ENCODE measurements around the gene ANKRD2.
A peak's percentile ranks its signal among the peaks of the same experiment; 100 is the strongest.
"Not testable (repeated sequence)": the region's sequence is repeated elsewhere in the genome, so short reads cannot be mapped to it uniquely, and the experiment has no call there.

Gene ANKRD2, protein sequence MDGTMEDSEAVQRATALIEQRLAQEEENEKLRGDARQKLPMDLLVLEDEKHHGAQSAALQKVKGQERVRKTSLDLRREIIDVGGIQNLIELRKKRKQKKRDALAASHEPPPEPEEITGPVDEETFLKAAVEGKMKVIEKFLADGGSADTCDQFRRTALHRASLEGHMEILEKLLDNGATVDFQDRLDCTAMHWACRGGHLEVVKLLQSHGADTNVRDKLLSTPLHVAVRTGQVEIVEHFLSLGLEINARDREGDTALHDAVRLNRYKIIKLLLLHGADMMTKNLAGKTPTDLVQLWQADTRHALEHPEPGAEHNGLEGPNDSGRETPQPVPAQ

DNA sequence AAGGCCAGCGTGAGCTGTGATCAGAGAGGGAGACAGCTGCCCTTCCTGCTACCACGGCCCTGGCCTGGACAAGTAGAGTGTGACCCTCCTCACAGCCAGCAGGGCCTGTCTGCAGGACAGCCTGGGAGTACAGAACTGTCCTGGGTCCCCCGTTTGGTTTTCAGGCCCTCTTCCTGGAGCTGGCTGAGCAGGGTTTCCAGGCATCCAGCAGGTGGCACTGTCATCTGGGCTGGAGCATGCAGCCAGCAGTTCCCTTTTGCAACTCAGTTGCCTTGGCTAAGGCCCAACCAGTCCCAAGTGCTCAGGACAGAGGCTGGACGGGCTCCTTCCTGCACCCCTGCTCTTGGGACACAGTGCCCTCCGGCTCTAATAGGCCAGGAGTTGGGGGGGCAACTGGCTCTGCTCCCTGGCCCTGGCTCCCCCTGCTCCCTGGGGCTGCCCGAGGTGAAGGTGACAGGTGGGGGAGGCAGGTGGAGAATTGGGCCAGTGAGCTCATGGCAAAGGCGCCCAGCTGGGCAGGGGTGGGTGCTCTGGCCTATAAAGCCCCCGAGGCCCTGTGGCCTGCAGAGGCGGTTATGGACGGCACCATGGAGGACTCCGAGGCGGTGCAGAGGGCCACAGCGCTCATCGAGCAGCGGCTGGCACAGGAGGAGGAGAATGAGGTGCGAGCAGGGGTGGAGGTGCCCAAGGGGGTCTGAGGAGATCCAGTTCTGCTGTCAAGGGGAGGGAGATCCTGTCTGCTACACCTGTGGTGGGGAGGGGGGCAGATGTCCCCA, at the start of gene ANKRD2:
ANKRD2 (plus strand) TSS at position 566 of the 776 bp plus-strand sequence; CDS start at position 576, 10 bp downstream.
- peak; percentile 21 for DNase-seq (ENCODE audit: low read depth)

- no peak for DNase-seq (ENCODE audit: low read depth)
These were observed 49.6 kb upstream of the ANKRD2 start for GRCh38 chr10:97522937-97523336.

DNA sequence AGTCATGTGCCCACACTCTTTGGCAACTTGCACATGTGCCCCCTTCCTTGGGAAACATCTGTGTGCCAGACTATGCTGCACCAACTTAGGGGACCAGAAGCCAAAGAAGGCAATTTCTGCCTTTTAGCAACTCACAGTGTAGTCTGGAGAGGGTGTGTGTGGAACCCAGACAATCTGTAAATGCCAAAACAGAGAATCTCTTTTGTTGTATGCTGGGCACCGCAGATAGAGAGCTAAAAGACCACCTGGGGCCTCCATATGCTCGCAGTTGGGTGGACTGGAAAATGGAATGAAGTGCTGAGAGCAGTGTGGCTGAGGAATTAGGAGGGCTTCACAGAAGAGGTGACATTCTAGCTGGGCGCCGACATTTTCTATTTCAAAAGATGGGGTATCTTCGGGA, 47.5 kb upstream of the ANKRD2 start:
- no peak for DNase-seq (ENCODE audit: low read depth)

- DNase-seq (ENCODE audit: low read depth) = no peak
These were observed 46.9 kb upstream of the ANKRD2 start for GRCh38 chr10:97525683-97526110.

- DNase-seq (ENCODE audit: low read depth) = not testable (repeated sequence)
These were observed 43.7 kb upstream of the ANKRD2 start for GRCh38 chr10:97528876-97529275.

- no peak for DNase-seq (ENCODE audit: low read depth)
These were observed 42.7 kb upstream of the ANKRD2 start for GRCh38 chr10:97529685-97530465.

- DNase-seq (ENCODE audit: low read depth) = no peak
These were observed 41.1 kb upstream of the ANKRD2 start for GRCh38 chr10:97531401-97531986.

DNA sequence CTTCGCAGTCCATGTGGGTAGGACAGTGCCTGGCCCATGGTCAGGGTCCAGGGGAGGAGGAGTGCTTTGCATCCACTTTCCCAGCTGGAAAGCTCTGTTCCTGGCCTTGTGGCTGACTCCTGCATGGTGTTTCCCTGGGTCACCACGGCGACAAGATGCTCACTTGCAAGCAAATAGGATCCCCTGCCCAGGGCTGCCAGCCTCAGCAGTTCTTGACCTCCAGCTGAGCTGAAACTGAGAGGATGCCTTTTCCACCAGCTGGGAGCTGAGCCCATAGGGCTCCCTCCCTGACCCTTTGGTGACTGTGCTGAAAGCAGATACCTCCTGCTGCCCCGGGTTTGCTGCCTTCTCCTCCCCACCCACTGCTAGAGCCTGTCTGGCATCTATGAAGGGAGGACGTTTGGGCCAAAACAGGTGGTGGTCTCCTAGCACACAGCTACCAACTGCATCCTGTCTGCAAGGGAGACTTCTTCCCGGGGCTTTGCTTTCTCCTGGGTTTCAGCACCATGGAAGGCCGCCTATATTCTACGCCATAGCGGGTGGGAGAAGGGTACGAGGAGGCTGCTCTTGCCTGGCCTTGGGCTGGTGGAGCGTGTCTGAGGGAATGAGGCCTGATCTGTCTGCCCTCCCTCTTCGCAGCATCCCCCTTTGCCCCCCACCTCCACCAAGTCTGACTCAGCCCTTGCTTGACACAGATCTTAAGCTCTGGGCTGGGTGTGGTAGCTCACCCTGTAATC, 39.5 kb upstream of the ANKRD2 start:
- DNase-seq (ENCODE audit: low read depth) = no peak

DNA sequence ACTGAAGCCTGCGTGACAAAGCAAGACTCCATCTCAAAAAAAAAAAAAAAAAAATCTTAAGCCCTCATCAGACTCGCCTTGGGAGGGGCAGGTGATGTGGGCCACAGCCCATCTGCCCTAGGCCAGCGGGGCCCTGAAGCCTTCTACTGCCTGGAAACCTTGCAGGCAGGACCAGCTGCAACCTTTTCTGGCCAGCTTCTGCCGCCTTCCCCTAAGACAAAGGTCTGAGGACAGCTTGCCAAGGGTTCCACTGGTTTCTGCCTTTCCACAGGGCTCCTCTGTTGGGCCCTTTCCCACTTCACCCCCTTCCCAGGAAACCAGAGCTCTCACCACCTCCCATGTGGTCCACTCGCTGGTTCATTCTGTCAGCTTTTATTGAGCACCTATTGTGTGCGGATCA, 38.7 kb upstream of the ANKRD2 start:
- DNase-seq (ENCODE audit: low read depth) = no peak

DNA sequence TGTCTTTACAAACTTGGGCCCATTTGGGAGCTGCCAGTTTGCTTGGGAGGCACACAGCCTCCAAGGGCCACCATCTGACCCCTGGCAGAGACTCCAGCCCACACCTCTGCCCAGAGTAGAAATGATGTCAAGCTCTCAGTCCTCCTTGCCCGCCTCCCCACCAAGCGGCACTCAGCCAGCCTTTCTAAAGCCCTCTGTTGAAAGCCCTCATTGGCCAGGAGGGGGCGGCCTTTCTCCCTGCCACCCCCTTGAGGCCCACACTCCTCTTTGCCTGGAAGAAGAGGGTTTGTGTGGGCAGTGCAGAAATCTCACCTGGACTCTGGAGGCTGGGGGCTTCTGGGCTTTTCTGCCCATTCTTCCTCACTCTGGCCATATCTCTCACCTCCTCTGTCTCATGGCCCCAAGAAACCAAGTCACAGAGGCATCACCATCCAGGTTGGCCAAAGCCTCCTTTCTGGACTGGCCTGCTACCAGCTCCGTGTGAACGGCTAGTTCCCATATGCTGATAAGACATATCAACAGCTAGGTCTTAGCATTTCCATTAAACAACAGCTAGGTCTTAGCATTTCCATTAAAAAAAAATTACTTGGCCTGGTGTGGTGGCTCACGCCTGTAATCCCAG, 37.7 kb upstream of the ANKRD2 start:
- DNase-seq (ENCODE audit: low read depth) = no peak

DNA sequence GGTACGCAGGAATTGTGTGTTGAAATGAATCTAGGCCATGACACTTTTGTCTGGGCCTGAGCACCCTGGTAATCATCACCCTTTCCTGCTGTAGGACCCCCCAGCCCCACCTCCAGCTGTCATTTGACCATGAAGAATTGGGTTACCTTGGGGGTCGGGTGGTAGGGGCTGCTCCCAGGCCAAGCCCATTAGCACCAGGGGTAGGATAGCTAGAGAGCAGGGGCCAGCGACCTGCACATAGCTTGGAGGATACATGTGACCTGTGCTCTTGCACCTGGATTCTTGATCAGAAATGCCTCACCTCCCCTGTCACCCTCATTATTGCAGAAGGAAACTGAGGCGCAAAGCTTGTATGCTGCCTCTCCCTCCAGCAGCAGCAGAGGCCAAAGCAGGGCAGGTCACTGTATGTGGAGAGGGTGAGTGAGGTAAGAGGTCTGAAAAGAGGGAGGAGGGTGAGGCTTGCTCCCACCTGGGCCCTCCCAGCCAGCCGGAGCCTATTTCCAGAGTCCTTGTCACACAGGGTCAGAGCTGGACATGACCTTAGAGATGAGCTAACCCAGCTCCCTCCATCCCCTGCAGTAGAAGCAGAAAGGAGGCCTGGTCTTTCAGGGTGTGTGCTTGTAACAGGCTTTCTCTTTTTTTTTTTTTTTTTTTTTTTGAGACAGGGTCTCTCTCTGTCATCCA, 35.3 kb upstream of the ANKRD2 start:
- DNase-seq (ENCODE audit: low read depth) = no peak

- no peak for DNase-seq (ENCODE audit: low read depth)
These were observed 34.2 kb upstream of the ANKRD2 start for GRCh38 chr10:97538411-97538810.

DNA sequence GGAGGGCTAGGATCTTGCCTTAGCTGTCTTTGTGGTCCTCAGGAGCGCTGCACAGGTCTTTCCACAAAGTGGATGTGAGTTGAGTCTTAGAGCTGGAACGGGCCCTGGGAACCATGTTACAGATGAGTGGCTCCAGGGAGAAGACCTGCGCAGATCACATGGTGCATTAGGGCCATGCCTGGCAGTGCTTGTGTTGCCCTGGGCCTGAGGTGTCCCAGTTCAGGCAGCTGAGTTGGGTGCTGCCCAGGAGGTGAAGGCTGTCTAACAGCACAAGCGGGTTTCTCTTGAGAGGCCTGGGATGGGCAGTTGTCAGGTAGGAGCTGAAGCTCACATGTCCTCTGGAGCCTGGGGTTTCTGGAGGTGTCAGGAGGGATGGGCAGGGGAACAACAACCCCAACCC, 33.7 kb upstream of the ANKRD2 start:
- DNase-seq (ENCODE audit: low read depth) = no peak

- DNase-seq (ENCODE audit: low read depth) = no peak
These were observed 32.9 kb upstream of the ANKRD2 start for GRCh38 chr10:97539523-97540200.

DNA sequence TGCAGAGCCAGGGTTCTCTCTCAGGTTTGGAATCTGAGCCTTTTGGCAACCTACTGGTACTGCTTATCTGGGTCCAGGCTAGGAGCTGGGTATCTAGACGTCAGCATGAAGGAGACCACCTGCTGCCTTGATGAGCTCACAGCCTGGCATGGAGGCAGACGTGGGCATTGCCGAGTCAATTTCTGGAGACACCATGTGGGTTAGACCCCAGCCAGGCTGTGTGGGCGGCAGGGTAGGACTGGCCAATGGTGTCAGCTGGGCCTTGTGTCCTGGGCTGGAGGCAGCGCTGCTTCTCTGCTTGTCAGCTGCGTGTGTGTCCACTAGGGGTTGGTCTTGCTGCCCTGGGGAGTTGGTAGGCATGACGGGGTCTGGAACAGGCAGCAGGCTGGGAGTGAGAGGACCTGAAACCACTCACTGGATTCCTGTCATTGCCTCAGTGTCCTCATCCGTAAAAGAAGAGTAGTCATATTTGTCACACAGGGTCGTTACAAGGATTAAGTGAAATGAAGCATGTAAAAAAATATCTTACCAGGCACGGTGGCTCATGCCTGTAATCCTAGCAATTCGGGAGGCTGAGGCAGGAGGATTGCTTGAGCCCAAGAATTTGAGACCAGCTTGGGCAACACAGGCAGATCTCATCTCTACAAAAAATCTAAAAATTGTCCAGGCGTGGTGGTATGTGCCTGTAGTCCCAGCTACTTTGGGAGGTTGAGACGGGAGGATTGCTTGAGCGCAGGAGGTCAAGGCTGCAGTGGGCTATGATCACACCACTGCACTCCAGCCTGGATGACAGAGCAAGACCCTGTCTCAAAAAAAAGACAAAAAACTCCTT, 31.7 kb upstream of the ANKRD2 start:
- no peak for DNase-seq (ENCODE audit: low read depth)

GRCh38 chr10:97542169-97543024, 30.2 kb upstream of the ANKRD2 start:
- no peak for DNase-seq (ENCODE audit: low read depth)

DNA sequence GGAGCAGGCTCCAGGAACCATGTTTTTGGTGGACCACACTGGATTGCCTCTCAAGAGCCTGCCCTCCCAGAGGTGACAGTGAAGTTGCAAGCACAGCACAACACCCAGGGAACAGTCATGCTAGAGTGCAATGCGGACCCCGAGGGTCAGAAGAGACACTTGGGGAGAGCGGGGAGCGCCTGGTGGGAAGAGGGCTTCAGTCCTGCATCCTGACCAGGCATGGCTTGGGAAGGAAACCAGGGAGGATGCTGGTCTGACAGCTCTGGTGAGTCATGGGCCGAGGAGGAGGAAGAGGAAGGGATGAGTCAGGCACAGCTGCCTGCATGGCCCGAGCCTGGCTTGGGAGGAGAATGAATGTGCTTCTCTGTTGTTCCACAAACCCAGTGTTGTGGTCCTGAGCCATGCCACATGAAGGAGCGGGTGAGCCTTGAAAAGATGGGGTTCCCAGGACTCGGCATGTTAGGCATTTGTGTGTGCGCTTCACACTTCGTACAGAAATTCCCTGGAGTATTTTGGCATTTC, 29.5 kb upstream of the ANKRD2 start:
- no peak for DNase-seq (ENCODE audit: low read depth)

Measured in stimulated activated CD8-positive, alpha-beta memory T cell treated with anti-CD3 and anti-CD28 coated beads, Interleukin-15, amount 100 ng/mL, for 24 hours (primary cell).